Gastrocnemius medialis (tissue), 4 donors: ENCODE measurements around the gene EPS8L2.

Experiments used
- POLR2A ChIP-seq, 2 donors: fragments of 450-650 bp; IDR thresholded peaks; one replicate each; pipeline ENCODE4 v1.6.1; 2017; ENCODE audit warnings: antibody characterized with exemption in 2 of 2, mild to moderate bottlenecking in 2 of 2, moderate library complexity in 2 of 2
- TF ChIP-seq, protein P1 (sequence below), 5 experiments: fragments of 450-650 bp in 3 of 5; fragments of 200-600 bp in 2 of 5; sonication (generic) in 2 of 5; IDR thresholded peaks in 4 of 5; conservative IDR thresholded peaks in 1 of 5; 1 replicate in 4 of 5; 2 replicates in 1 of 5; pipeline ENCODE4 v1.5.1; 2016 to 2019; ENCODE audit warnings: antibody characterized with exemption in 5 of 5, mild to moderate bottlenecking in 3 of 5, moderate library complexity in 3 of 5

DNA sequence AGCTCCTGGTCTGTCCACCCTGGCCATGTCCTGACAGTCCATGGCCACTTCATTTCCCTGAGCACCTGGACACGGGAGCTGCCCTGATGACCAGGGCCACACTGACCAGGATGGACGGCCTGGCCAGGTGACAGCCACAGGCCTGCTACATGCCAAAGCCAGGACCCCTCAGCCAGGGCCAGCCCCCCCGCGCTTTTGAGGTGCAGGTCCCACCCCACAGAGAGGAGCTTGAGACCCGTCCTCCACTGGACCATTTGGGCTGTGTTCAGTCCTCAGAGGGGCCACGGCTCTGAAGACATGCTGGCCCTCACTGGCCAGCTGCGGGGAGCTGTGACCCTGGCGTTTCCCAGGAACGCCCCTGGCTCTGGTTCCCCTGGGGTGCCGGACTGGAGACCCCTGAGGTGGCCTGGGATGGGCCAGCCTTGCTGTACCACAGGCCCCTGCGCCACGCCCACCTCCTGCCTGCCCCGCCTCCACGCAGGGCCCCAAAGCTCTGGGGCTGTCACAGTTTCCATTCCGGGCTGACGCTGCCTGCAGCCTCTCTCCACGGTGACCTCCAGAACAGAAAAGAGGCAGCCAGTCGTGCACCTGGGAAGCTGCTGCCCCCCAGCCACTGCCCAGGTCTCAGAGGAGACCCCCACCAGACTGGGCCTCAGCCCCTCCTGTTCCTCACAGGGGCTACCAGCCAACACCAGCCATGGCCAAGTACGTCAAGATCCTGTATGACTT is 18.2 kb downstream of the EPS8L2 start:
- TF ChIP-seq POLR2A (IDR thresholded peaks at IDR 0.05): no peak
- TF ChIP-seq, protein P1, sequence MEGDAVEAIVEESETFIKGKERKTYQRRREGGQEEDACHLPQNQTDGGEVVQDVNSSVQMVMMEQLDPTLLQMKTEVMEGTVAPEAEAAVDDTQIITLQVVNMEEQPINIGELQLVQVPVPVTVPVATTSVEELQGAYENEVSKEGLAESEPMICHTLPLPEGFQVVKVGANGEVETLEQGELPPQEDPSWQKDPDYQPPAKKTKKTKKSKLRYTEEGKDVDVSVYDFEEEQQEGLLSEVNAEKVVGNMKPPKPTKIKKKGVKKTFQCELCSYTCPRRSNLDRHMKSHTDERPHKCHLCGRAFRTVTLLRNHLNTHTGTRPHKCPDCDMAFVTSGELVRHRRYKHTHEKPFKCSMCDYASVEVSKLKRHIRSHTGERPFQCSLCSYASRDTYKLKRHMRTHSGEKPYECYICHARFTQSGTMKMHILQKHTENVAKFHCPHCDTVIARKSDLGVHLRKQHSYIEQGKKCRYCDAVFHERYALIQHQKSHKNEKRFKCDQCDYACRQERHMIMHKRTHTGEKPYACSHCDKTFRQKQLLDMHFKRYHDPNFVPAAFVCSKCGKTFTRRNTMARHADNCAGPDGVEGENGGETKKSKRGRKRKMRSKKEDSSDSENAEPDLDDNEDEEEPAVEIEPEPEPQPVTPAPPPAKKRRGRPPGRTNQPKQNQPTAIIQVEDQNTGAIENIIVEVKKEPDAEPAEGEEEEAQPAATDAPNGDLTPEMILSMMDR (IDR thresholded peaks at IDR 0.05 in 4 of 5, conservative IDR thresholded peaks at IDR 0.05 in 1 of 5): no peak
